Measurements from ENCODE around the gene INTS6L.

DNA sequence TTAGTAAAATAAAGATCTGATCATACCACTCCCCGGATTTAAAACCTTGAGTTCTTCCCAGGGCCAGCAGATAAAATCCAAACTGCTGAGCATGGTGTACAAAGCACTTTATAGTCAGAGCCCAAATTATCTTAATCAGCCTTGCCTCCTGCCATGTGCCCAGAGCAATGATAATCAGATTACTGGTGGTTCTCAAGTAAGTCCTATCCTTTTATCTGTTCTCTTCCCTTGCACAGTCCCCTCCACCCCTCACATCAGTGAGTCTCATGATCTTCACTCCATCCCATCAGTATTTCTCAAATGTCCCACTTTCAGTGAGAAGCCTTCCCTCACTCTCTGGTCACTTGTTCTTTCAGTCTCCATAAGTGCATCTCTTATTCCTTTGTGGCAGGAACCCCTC, 22.7 kb downstream of the INTS6L start:
- TF ChIP-seq POLR2A (IDR thresholded peaks at IDR 0.05), result no peak
- no peak for TF ChIP-seq CTCF (IDR thresholded peaks at IDR 0.05)

Data from uterus (tissue), 2 donors.